ENCODE data around the gene GORAB. TPM values are rescaled to one million over a fixed set of nuclear protein-coding genes. Genes with fewer than 3 reads are reported as not detected.
A peak's percentile ranks its signal among the peaks of the same experiment; 100 is the strongest.

The GORAB gene
- total and polyA plus RNA-seq, 2 of the 13 experiments (the other 11 are each of a cell fraction or from before 2014, with no cell fraction given): 6.6 to 9.2 TPM

- TF ChIP-seq ZNF382 (CRISPR knock-in tag; IDR thresholded peaks at IDR 0.05; ENCODE audit: borderline replicate concordance): no peak
- TF ChIP-seq ZC3H13 (CRISPR knock-in tag; IDR thresholded peaks at IDR 0.05): no peak
- TF ChIP-seq, protein P1, sequence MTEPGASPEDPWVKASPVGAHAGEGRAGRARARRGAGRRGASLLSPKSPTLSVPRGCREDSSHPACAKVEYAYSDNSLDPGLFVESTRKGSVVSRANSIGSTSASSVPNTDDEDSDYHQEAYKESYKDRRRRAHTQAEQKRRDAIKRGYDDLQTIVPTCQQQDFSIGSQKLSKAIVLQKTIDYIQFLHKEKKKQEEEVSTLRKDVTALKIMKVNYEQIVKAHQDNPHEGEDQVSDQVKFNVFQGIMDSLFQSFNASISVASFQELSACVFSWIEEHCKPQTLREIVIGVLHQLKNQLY (CRISPR knock-in tag; IDR thresholded peaks at IDR 0.05): no peak
- TF ChIP-seq ZNF12 (CRISPR knock-in tag; IDR thresholded peaks at IDR 0.05): peak; percentile 97
- TF ChIP-seq CEBPG (CRISPR knock-in tag; IDR thresholded peaks at IDR 0.05): 0 out of 2 replicates have a peak, but pooled peaks have one; percentile 40
- TF ChIP-seq, protein P2, sequence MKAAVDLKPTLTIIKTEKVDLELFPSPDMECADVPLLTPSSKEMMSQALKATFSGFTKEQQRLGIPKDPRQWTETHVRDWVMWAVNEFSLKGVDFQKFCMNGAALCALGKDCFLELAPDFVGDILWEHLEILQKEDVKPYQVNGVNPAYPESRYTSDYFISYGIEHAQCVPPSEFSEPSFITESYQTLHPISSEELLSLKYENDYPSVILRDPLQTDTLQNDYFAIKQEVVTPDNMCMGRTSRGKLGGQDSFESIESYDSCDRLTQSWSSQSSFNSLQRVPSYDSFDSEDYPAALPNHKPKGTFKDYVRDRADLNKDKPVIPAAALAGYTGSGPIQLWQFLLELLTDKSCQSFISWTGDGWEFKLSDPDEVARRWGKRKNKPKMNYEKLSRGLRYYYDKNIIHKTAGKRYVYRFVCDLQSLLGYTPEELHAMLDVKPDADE (CRISPR knock-in tag; IDR thresholded peaks at IDR 0.05): no peak
- no peak for TF ChIP-seq NFKBIZ (CRISPR knock-in tag; IDR thresholded peaks at IDR 0.05)
- TF ChIP-seq MBD4 (IDR thresholded peaks at IDR 0.05; ENCODE audit: borderline replicate concordance, low read length): no peak
Observed at GRCh38 chr1:170534626-170535147, 2.7 kb downstream of the GORAB start (continued).

GRCh38 chr1:170535418-170535817 lies 3.5 kb downstream of the GORAB start:
- ChIA-PET POLR2A (no interaction called here), CTCF (ENCODE audit: low intra/inter-chr PET ratio, low total read pairs) (no interaction called here)
- no peak for FAIRE-seq
- in situ Hi-C loops (cut with HindIII; ENCODE audit: extremely low pct_ligation_motif_present, low pct_unique_long_range_greater_than_20kb) (no loop called here), intact Hi-C loops (cut with micrococcal nuclease; ENCODE audit: unreplicated experiment) (no loop called here)
- peaks cover 2 to 13% of the 10 kb centered on the region in 2 experiments; a peak in 3 of 5 replicates for H3K36me3 ChIP-seq (replicated peaks in 1 of 2; ENCODE audit: control insufficient read depth in 1 of 2, insufficient read depth in 2 of 2, low read length in 2 of 2)
- peaks cover 29% of the 10 kb centered on the region for H3K79me2 ChIP-seq (ENCODE audit: insufficient read depth, low read length)
- no peak overlapping the region for H2AFZ ChIP-seq (ENCODE audit: low read length)
- BruUV-seq (replicated peaks): no TSS peak
- H3K9ac ChIP-seq (ENCODE audit: insufficient read depth, low read depth, low read length): no peak overlapping the region
- no peaks in the 10 kb centered on the region; a peak in 2 of 5 replicates for H3K27me3 ChIP-seq (ENCODE audit: control insufficient read depth in 1 of 2, insufficient read depth in 2 of 2, low read length in 2 of 2)
- H4K20me1 ChIP-seq (ENCODE audit: insufficient read depth, low read length): no peaks in the 10 kb centered on the region
- 79% methylated on average over 2 of the region's 2 CpGs for WGBS (ENCODE audit: low lambda C conversion rate)
- H3K4me2 ChIP-seq (ENCODE audit: low read depth, low read length): no peak overlapping the region
- no peak overlapping the region for H3K27ac ChIP-seq (ENCODE audit: extremely low read length, insufficient read depth, low read length)
- no peak for ATAC-seq
- no peak overlapping the region for H3K4me3 ChIP-seq (replicated peaks in 1 of 3; ENCODE audit: insufficient read depth in 1 of 3, low read depth in 2 of 3, low read length in 3 of 3)
- DNase-seq (ENCODE audit: low spot score): no peak
- peaks cover 57% of the 10 kb centered on the region for H3K4me1 ChIP-seq (ENCODE audit: insufficient read depth, low read length)
- no peaks in the 10 kb centered on the region for H3K9me3 ChIP-seq (ENCODE audit: low read length)
- TF ChIP-seq ZNF343 (CRISPR knock-in tag; IDR thresholded peaks at IDR 0.05): no peak
- TF ChIP-seq, protein P3, sequence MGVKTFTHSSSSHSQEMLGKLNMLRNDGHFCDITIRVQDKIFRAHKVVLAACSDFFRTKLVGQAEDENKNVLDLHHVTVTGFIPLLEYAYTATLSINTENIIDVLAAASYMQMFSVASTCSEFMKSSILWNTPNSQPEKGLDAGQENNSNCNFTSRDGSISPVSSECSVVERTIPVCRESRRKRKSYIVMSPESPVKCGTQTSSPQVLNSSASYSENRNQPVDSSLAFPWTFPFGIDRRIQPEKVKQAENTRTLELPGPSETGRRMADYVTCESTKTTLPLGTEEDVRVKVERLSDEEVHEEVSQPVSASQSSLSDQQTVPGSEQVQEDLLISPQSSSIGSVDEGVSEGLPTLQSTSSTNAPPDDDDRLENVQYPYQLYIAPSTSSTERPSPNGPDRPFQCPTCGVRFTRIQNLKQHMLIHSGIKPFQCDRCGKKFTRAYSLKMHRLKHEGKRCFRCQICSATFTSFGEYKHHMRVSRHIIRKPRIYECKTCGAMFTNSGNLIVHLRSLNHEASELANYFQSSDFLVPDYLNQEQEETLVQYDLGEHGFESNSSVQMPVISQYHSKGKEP (CRISPR knock-in tag; IDR thresholded peaks at IDR 0.05): no peak
- 0 out of 2 replicates have a peak, but pooled peaks have one; percentile 12 for TF ChIP-seq HNF4A (CRISPR knock-in tag; IDR thresholded peaks at IDR 0.05)

Data from HepG2 (cell line).